Renal cortex interstitium (tissue), 15 donors: ENCODE results near the gene MTFR2. TPM values are rescaled to one million over a fixed set of nuclear protein-coding genes. Genes with fewer than 3 reads are reported as not detected.

Experiments used
- DNase-seq, 11 donors: peaks; one replicate each; pipeline ENCODE4 v3.0.0-alpha.2; 2013; ENCODE audit warnings: low read depth in 9 of 11, low spot score in 4 of 11; ENCODE audit errors: extremely low read depth in 1 of 11
- long read RNA-seq, 16 experiments: transcript quantifications; one replicate each; lab custom pipeline, GENCODE V29; 2026
- polyA plus RNA-seq, 3 donors: library from polyadenylated mRNA; unstranded; fragments of 120-200 nt; gene quantifications; one replicate each; pipeline ENCODE4 v1.2.1, GENCODE V29; 2013; ENCODE audit not compliant: insufficient read length in 3 of 3

Gene MTFR2
- 1 to 10 TPM; 2.7 to 3.2 (median 3.1) TPM for polyA plus RNA-seq
- long read RNA-seq, donor 1 = 0 reads
- long read RNA-seq, donor 2 = 0 reads
- long read RNA-seq, donor 3 = 0 reads
- long read RNA-seq, donor 4, partial matches to known transcripts = 0 of 1 reads
- long read RNA-seq, donor 4, other reads (novel, unspliced or antisense) = 0 of 1 reads
- long read RNA-seq, donor 5 = 0 reads
- long read RNA-seq, donor 6, partial matches to known transcripts = 0 of 2 reads
- long read RNA-seq, donor 6, other reads (novel, unspliced or antisense) = 0 of 2 reads
- long read RNA-seq, donor 7, partial matches to known transcripts = 0 of 1 reads
- long read RNA-seq, donor 7, other reads (novel, unspliced or antisense) = 0 of 1 reads
- long read RNA-seq, donor 8 = 0 reads
- long read RNA-seq, donor 9, partial matches to known transcripts = 0 of 3 reads
- long read RNA-seq, donor 9, other reads (novel, unspliced or antisense) = 0 of 3 reads
- long read RNA-seq, donor 10, partial matches to known transcripts = 0 of 1 reads
- long read RNA-seq, donor 10, other reads (novel, unspliced or antisense) = 0 of 1 reads
- long read RNA-seq, donor 11, partial matches to known transcripts = 0 of 1 reads
- long read RNA-seq, donor 11, other reads (novel, unspliced or antisense) = 0 of 1 reads
- long read RNA-seq, donor 12, partial matches to known transcripts = 0 of 1 reads
- long read RNA-seq, donor 12, other reads (novel, unspliced or antisense) = 0 of 1 reads
- long read RNA-seq, donor 13 = 0 reads
- long read RNA-seq, donor 14, partial matches to known transcripts = 0 of 1 reads
- long read RNA-seq, donor 14, other reads (novel, unspliced or antisense) = 0 of 1 reads
- long read RNA-seq, donor 15 = 0 reads
- long read RNA-seq, donor 16, partial matches to known transcripts = 0 of 1 reads
- long read RNA-seq, donor 16, other reads (novel, unspliced or antisense) = 0 of 1 reads

DNA sequence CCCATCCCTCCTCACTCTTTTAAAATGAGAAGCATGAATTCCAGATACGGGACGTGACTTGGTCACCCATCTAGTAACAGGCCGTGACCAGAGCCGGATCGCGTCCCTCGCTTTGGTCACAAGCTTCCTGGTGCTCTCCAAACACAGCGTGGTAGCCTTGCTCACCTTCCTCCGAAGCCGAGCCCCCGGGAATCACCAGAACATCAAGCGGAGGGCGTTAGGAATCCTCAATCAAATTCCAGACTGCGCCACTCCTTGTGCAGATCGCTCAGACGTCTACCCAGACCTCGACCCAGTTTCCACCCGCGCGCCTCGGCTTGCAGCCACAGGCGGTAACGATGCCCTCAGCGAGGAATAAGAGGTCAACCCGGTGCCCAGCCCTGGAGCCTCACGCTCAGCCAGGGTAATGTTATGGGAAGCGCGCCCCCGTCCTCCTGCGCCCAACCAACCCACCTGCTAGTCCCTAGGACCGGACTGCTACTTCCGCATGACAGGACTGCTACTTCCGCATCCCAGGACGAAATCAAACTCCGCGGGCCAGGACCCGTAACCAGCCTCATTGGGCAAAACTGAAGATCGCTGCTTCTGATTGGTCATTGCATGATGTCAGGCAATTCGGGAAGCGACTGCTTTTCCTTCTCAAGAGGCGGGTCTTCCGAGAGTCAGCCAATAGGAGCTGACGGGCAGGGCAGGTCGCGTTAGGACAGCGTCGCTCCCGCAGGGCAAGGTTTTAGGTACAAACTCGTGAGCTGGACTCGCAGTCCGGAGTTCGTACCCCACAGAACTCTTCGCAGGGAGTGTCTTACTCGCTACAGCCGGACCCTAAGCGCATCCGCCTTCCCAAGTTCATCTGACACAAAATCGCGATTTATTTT, at the start of gene MTFR2:
Gene MTFR2, minus strand, starts transcription at position 501 of the 875 bp plus-strand sequence. CDS start 1,212 bp downstream, outside the sequence.
- peak; percentile 91 to 99 (median 97) for DNase-seq

DNA sequence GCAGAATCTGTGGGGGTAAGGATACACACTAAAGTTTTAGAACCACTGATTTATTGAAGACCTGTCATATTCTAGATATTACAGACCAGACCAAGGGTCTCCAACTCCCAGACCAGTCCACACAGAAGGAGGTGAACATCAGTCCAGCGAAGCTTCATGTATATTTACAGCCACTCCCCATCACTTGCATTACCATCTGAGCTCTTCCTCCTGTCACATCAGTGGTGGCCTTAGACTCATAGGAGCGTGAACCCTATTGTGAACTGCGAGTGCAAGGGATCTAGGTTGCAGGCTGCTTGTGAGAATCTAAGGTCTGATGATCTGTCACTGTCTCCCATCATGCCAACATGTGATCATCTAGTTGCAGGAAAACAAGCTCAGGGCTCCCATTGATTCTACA, 44.5 kb upstream of the MTFR2 start:
- no peak for DNase-seq

DNA sequence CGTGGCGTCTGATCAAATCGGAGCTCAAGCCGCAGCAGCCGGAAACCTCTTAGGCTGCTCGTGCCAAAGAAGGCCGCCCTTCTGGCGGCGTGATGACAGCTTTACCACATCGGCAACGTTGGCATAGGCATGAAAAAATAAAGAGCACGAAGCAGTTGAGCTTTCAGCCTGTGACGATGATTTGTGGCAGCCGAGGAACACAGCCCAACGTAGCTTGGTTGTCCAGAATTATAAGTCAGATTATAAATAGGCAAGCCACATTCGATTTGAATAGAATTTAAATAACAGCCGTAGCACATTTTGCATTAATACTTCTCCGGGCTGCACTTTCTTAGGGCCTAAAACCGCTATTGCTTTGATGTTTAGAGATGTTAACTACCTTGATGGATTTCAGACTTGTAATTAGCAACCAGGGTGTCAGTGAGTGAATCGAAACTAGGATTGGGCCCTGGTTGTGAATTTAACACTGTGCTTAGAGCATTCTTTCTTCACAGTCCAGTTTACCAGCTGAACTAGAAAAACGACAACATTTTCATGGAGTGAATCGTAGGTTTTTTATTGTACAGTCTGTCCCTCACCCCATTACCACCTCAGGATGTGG, 40.4 kb upstream of the MTFR2 start:
- peak in 9 of 11 donors; percentile 36 to 77 (median 58) for DNase-seq

DNA sequence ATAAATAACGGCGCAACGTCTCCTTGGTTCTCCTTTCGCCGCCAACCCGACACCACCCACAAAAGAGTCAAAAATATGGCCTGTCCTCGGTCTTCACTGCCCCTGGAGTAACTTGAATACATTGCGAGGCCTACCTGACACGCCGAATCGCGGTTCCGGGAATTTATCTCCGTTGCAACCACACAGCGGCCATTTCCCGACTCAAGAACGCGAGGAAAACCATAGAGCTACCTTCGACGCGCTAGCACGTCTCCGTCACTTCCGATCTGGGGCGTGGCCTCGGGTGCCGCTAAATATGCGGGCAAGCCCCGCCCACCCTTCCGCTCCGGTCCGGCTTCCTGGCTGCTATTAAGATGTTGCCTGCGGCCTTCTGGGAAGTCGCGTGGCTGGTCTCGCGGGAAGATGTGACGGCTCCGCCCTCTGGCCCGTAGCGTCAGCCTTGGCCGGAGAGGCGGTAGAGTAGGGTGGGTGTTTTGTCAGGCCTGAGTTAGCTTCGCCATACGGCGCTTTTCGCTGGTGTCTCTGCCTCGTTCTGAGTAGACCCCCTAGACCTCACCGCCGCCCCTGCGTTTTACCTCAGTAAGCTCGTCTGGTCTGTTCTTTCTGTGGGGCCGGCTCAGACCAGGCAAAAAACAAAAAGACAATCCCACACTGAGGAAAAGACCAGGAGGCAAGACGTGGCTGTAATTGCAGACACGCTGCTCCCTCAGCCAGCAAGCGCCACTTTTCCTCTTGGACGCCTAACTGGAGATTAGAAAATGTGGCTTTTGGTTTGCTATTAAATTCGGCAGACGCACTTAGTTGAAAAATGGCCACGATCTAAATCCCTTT, 39.7 kb upstream of the MTFR2 start, which contains the start of gene BCLAF1:
Gene BCLAF1, minus strand, starts transcription at position 268 of the 831 bp plus-strand sequence. CDS start 9,980 bp downstream, outside the sequence.
- peak; percentile 98 to 100 (median 99) for DNase-seq

DNA sequence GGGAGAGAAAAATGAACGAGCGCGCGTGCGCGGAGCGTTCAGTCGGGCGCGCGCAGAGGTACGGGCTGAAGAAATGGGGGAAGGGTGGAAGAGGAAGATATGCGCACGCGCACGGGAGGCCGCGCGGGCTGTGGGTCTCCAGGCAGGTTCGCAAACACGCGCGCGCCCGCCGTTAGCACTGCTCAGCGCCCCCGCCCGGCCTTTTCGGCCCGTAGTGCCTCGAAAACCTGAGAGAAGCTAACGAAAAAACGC, 39.1 kb upstream of the MTFR2 start:
- DNase-seq = peak; percentile 78 to 91 (median 88)

DNA sequence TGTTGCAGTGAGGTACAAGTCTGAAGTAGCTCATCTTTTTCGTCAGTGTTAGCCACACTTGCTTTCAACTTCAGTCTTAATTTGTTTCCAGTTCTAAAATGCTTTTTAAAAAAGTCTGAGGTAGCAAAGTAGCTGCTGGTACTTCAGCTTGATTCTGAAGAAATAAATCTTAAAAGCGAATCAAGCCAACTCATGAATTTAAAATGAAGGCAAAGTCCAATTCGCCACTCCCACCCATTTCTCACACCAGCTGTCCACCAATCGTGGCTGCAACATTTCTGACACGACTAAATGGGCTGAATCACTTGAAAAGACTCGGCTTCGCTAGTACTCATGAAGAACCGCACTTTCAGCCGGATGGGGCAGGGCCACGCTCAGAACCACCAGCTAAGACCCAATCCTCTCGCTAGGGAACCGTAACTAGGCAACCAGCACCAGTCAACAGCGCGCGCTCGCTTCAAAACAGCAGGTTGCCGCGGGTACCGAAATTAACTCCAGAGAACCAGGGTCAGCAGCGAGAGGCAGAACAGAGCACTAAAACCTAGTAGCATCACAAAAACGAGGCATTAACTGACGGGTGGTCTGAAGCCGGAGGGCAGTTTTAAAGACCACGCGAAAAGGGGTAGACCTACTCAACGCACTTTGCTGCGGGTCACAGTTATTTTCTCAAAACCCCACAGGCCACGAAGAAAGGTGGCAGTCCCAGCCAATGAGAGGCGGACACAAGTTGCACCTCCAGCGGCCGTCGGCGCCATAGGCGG, 38.6 kb upstream of the MTFR2 start:
- DNase-seq = peak; percentile 47 to 83 (median 69)

DNA sequence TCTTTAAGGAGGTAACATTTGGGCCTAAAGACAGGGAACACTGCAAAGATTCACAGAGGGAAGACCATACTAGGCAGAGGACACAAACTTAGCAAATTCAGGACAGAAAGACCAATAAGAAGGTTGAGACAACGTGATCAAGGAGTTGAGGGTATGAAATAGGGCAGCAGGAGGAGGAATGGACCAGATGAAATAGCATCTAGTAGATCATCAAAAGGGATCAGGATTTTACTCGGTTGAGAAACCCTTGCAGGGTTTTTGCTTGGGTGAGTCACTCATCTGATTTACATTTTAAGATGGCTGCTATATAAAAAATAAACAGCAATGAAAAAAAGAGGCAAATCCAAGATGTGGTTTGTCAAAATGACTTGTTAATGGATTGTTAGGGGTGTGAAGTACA, 34.8 kb upstream of the MTFR2 start:
- DNase-seq = no peak

DNA sequence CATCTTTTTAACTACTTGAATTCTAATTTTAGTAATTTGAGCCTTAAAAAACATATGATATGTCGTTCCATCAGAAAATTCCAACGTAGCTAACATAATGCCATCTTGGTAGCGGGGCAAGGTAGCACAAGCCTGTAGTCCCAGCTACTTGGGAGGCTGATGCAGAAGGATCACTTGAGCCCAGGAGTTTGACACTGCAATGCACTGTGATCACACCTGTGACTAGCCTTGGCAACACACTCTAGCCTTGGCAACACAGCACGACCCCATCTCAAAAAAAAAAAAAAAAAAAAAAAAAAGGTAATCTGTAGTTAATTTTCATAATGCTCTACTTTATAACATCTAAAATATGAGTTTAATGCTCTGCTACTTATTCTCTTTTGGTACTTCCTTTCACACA, 32.8 kb upstream of the MTFR2 start:
- DNase-seq = no peak

DNA sequence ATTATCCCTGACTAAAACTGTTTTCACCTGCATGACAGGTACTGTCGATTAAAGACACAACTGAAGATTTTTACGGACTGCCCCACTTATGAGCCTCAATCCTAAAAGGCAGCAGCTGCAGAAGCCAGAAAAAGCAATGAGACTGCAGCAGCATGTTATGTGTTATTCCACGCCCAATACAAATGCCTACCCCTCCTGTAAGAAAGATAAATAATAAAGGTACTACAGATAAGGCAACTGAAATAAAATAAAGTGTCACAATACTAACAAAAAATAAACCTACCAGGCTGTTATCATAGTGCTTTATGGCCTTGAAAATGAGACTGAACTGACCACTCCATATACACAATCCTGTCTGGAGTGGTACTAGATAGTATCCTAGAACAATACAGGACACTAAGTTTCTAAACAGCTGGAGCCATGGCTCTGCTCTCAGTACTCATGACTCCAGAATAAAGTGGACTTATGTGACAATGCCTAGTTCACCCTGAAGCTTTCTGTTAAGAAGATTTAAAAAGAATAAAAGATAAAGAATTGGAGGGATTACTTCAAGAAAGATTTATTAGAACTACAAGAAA, 30.0 kb upstream of the MTFR2 start:
- DNase-seq = no peak

DNA sequence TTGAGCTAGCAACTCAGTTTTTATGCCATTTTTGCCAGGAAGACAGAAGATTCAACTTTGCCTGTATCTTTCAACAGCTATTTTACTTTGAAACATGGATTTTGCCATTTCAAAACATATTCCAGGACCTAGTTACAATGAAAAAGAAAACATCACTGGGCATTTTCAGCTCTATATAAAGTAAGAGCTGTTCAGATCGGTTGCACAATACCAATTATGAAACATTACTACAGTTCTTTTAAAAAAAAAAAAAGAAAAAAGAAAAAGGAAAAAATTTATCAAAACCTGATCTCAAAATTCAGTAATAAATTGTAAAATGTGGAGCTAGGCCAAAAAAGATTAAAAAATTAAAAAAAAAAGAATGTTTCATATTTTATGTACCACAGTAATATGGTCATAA, 24.0 kb upstream of the MTFR2 start:
- DNase-seq = no peak

DNA sequence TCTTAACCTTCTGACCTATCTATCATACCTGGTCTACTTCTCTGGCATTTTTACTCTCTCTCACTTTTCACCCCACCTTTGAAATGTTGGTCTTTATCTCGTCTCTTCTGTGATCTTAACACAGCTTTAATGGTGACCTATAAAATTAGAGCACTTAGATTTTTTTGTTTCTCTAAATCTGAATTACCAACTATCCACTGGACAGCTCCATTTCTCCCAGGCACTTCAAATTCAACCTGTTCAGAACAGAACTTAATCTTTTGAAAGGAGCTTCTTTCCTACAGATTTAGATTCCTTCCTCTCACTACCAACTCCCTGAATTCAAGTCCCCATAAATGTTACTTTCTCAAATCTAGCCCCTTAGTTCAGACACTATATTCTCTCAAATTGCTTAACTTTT, 15.0 kb upstream of the MTFR2 start:
- no peak for DNase-seq

DNA sequence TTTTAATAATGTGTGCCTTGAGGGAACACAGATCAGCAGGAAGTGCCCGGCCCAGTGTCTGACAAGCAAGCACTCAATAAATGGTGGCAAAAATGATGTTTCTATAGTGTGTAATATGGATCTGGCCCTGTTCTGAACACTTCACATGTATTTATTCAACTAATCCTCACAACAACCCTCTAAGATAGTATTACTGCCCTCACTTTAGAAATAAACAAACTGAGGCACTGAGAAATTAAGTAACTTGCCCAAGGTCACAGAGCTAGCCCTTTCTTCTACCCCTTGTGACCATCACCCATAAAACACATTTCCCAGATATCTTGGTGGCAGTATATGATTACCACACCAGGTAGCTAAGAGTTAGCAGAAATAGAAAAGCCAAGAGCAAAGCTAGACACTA, 12.8 kb upstream of the MTFR2 start:
- no peak for DNase-seq

DNA sequence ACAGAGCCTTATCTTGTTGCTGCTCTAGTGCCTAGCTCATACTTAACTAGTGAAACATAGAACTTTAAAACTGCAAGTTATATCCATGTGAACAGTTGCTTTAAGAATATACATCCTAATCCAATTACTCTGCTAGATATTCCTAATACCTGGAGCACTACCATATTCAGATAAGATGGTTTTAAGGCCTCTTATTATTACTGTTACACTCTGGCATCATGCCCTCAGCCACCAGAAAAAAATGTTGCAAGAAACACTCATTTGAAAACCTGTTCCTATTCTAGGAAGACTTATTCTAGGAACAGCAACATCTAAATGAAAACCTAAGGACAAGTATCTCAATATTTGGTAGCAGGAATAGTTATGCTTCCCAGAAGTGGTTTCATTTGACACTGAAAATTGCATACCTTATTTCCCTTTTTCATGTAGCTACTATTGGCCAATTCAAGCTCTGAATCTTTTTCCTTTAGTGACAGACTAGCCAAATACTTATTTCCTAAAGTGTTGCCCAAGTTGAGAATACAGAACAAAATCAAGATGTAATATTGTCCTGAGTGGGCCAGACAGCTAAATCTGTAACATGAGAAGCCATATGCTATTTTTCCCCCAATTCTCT, 4.8 kb upstream of the MTFR2 start:
- no peak for DNase-seq

DNA sequence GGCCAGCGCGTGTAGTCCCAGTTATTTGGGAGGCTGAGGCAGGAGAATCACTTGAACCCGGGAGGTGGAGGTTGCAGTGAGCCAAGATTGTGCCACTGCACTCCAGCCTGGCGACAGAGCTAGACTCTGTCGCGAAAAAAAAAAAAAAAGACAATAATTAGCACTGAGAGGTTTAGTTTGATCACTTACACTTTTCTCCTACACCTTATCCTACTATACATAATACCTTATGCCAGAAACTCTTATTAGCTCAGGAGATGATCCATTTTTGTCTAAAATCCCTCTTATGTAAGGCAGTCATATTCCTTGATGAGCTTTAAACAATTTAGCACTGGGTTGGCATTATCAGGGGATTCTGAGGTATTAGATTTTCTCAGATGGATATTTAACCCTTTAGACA, 3.6 kb upstream of the MTFR2 start:
- DNase-seq = no peak

DNA sequence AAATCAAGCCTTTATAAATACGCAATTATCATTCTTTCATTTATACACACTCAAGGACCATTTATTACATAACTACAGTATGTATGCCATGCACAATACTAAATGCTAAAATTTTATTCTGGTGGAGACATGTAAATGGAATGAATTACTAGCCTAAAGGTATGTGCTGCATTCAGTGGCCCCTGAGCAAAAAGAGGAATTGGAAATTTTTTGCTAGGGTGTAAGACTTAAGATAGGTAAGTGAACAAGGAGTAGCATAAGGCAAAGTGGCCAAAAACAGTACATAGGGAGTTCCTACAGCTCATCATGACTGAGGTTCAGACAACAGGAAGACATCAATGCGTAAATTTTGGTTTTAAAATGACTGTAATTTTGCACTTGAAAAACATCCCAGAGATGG, 2.3 kb upstream of the MTFR2 start:
- DNase-seq = no peak

DNA sequence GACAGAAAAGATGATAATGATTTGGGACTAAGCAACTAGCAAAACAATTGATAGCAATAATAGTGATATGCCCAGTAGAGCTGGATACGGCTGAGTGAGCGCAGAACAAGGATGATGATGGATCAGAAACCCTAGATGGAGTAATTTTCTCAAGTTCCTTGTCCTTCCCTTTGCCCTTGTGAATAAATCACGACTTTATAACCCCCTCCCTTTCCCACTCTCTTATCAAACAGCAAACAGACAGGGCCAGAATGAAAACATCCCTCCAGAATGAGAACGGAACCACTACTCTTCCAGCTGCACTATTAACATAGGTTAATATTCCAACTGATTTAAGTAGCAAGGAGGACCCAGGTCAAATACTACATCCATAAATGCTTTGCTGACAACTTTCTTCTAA, 1.3 kb upstream of the MTFR2 start:
- no peak for DNase-seq

DNA sequence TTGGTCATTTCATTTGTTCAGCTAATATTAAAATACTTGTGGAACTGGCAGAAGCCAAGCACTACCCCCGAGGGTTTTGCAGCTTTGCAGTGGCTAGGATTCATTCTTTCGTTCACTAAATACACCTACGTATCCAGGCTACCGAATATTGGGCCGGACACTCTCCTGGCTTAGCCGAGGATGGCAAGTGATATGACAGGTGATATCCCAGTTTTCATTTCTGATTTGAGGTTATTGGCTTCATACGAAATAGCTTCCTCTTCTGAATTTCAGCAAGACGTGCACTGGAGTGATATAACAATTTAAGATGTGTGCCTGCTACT, 536 bp upstream of the MTFR2 start:
- no peak for DNase-seq
